Activated T-helper 17 cell treated with anti-CD3 and anti-CD28 coated beads, Interleukin-2, amount 50 U/mL, for 72 hours (primary cell): Measurements from ENCODE around the gene MAPKAPK3. TPM values are rescaled to one million over a fixed set of nuclear protein-coding genes. Genes with fewer than 3 reads are reported as not detected.
"Not testable (repeated sequence)": the region's sequence is repeated elsewhere in the genome, so short reads cannot be mapped to it uniquely, and the experiment has no call there.

Experiments used
- ATAC-seq: fragments of 150-1000 bp; cut with Tn5 transposase; replicated peaks from 2 replicates; pipeline ENCODE4 v1.10.0; 2021; ENCODE audit warnings: mild to moderate bottlenecking, moderate library complexity
- H3K27ac Mint-ChIP-seq: one replicate; pipeline ENCODE4 v1.8.0; 2022; ENCODE audit warnings: mixed read lengths
- H3K27me3 Mint-ChIP-seq: one replicate; pipeline ENCODE4 v1.8.0; 2022; ENCODE audit warnings: mixed read lengths
- H3K36me3 Mint-ChIP-seq: one replicate; pipeline ENCODE4 v1.8.0; 2022; ENCODE audit warnings: low read depth, mild to moderate bottlenecking, mixed read lengths
- H3K4me1 Mint-ChIP-seq: one replicate; pipeline ENCODE4 v1.8.0; 2022; ENCODE audit warnings: mixed read lengths
- H3K4me3 Mint-ChIP-seq: one replicate; pipeline ENCODE4 v1.8.0; 2022; ENCODE audit warnings: mild to moderate bottlenecking, mixed read lengths
- H3K9me3 Mint-ChIP-seq: one replicate; pipeline ENCODE4 v1.8.0; 2022; ENCODE audit warnings: mixed read lengths
- total RNA-seq, 2 donors: library from RNA; stranded (reverse); gene quantifications; one replicate each; pipeline ENCODE4 v1.2.3, GENCODE V29; 2022

The MAPKAPK3 gene
- total RNA-seq, 2 donors from 2014 or later = 99.8 to 131 TPM

GRCh38 chr3:50657816-50658215 is 40.9 kb downstream of the MAPKAPK3 start:
- H3K4me1 Mint-ChIP-seq = peaks cover 12% of the 10 kb centered on the region
- peak overlapping the region; percentile 10 for H3K27ac Mint-ChIP-seq
- no peaks in the 10 kb centered on the region for H3K27me3 Mint-ChIP-seq
- no peaks in the 10 kb centered on the region for H3K9me3 Mint-ChIP-seq
- H3K4me3 Mint-ChIP-seq = no peak overlapping the region
- no peak for ATAC-seq
- no peaks in the 10 kb centered on the region for H3K36me3 Mint-ChIP-seq

GRCh38 chr3:50658416-50658815 is 41.5 kb downstream of the MAPKAPK3 start:
- Mint-ChIP-seq H3K36me3 (no peaks in the 10 kb centered on the region), H3K4me1 (peaks cover 12% of the 10 kb centered on the region), H3K27me3 (no peaks in the 10 kb centered on the region), H3K4me3 (no peak overlapping the region), H3K27ac (peak overlapping the region; percentile 10), H3K9me3 (no peaks in the 10 kb centered on the region)
- ATAC-seq = no peak

GRCh38 chr3:50658831-50659230 is 41.9 kb downstream of the MAPKAPK3 start:
- Mint-ChIP-seq H3K27ac (no peak overlapping the region), H3K9me3 (no peaks in the 10 kb centered on the region), H3K4me1 (peaks cover 12% of the 10 kb centered on the region), H3K4me3 (no peak overlapping the region), H3K27me3 (no peaks in the 10 kb centered on the region), H3K36me3 (no peaks in the 10 kb centered on the region)
- no peak for ATAC-seq

- Mint-ChIP-seq H3K4me3 (no peak overlapping the region), H3K4me1 (peaks cover 9% of the 10 kb centered on the region), H3K27ac (no peak overlapping the region), H3K27me3 (no peaks in the 10 kb centered on the region), H3K36me3 (no peaks in the 10 kb centered on the region), H3K9me3 (no peaks in the 10 kb centered on the region)
- ATAC-seq = no peak
Measured at GRCh38 chr3:50660386-50660785, 43.4 kb downstream of the MAPKAPK3 start.

GRCh38 chr3:50661321-50661837 is 44.4 kb downstream of the MAPKAPK3 start:
- Mint-ChIP-seq H3K9me3 (no peaks in the 10 kb centered on the region), H3K36me3 (no peaks in the 10 kb centered on the region), H3K27ac (peak overlapping the region; percentile 2), H3K27me3 (no peaks in the 10 kb centered on the region), H3K4me1 (peaks cover 11% of the 10 kb centered on the region), H3K4me3 (no peak overlapping the region)
- ATAC-seq = no peak

GRCh38 chr3:50662408-50662807 is 45.5 kb downstream of the MAPKAPK3 start:
- H3K9me3 Mint-ChIP-seq = no peaks in the 10 kb centered on the region
- no peak for ATAC-seq

GRCh38 chr3:50665081-50665840 is 48.3 kb downstream of the MAPKAPK3 start:
- H3K4me3 Mint-ChIP-seq = peak overlapping the region; percentile 58

More at GRCh38 chr3:50662408-50662807, 45.5 kb downstream of the MAPKAPK3 start:
- H3K4me1 Mint-ChIP-seq = peaks cover 11% of the 10 kb centered on the region
- no peak overlapping the region for H3K4me3 Mint-ChIP-seq
- peak overlapping the region; percentile 11 for H3K27ac Mint-ChIP-seq
- H3K36me3 Mint-ChIP-seq = no peaks in the 10 kb centered on the region
- H3K27me3 Mint-ChIP-seq = no peaks in the 10 kb centered on the region

GRCh38 chr3:50665841-50666115 is 48.8 kb downstream of the MAPKAPK3 start:
- H3K27ac Mint-ChIP-seq = peak overlapping the region; percentile 88
- not testable (repeated sequence) for H3K36me3 Mint-ChIP-seq, H3K9me3 Mint-ChIP-seq, ATAC-seq, H3K27me3 Mint-ChIP-seq
- H3K4me3 Mint-ChIP-seq = peak overlapping the region; percentile 58
- peaks cover 11% of the 10 kb centered on the region for H3K4me1 Mint-ChIP-seq

More at GRCh38 chr3:50665081-50665840, 48.3 kb downstream of the MAPKAPK3 start:
- Mint-ChIP-seq H3K9me3 (no peaks in the 10 kb centered on the region), H3K27me3 (no peaks in the 10 kb centered on the region), H3K4me1 (peaks cover 11% of the 10 kb centered on the region), H3K36me3 (no peaks in the 10 kb centered on the region), H3K27ac (peak overlapping the region; percentile 88)
- ATAC-seq = peak; percentile 89

- Mint-ChIP-seq H3K4me1 (peaks cover 11% of the 10 kb centered on the region), H3K36me3 (no peaks in the 10 kb centered on the region), H3K9me3 (no peaks in the 10 kb centered on the region), H3K27ac (no peak overlapping the region), H3K27me3 (no peaks in the 10 kb centered on the region), H3K4me3 (peak overlapping the region; percentile 9)
- ATAC-seq = peak; percentile 54
Measured at GRCh38 chr3:50666837-50667236, 49.9 kb downstream of the MAPKAPK3 start.

GRCh38 chr3:50671331-50671730 is 54.4 kb downstream of the MAPKAPK3 start:
- peaks cover 6% of the 10 kb centered on the region for H3K27me3 Mint-ChIP-seq
- H3K4me1 Mint-ChIP-seq = peaks cover 5% of the 10 kb centered on the region
- H3K9me3 Mint-ChIP-seq = no peaks in the 10 kb centered on the region
- ATAC-seq = no peak
- no peaks in the 10 kb centered on the region for H3K36me3 Mint-ChIP-seq
- H3K27ac Mint-ChIP-seq = no peak overlapping the region
- H3K4me3 Mint-ChIP-seq = no peak overlapping the region

- Mint-ChIP-seq H3K36me3 (no peaks in the 10 kb centered on the region), H3K4me1 (peaks cover 5% of the 10 kb centered on the region), H3K4me3 (no peak overlapping the region), H3K27me3 (peaks cover 8% of the 10 kb centered on the region), H3K9me3 (no peaks in the 10 kb centered on the region), H3K27ac (no peak overlapping the region)
- no peak for ATAC-seq
Measured at GRCh38 chr3:50672656-50673055, 55.7 kb downstream of the MAPKAPK3 start.

GRCh38 chr3:50673931-50674330 is 57.0 kb downstream of the MAPKAPK3 start:
- Mint-ChIP-seq H3K36me3 (no peaks in the 10 kb centered on the region), H3K27ac (peak overlapping the region; percentile 15), H3K9me3 (no peaks in the 10 kb centered on the region), H3K4me1 (peaks cover 5% of the 10 kb centered on the region), H3K27me3 (peaks cover 8% of the 10 kb centered on the region), H3K4me3 (peak overlapping the region; percentile 65)
- ATAC-seq = no peak

- no peaks in the 10 kb centered on the region for H3K36me3 Mint-ChIP-seq
- peaks cover 8% of the 10 kb centered on the region for H3K27me3 Mint-ChIP-seq
- no peaks in the 10 kb centered on the region for H3K9me3 Mint-ChIP-seq
- H3K4me1 Mint-ChIP-seq = peaks cover 5% of the 10 kb centered on the region
- peak within 1 kb of the TSS; percentile 15 for H3K27ac Mint-ChIP-seq
- peak within 1 kb of the TSS; percentile 67 for H3K4me3 Mint-ChIP-seq
- peak; percentile 89 for ATAC-seq
Measured at GRCh38 chr3:50674349-50675178, 57.6 kb downstream of the MAPKAPK3 start, which contains the start of gene DOCK3. Gene DOCK3 (plus strand): TSS chr3:50674927. CDS start chr3:50675264, 337 bp downstream.

GRCh38 chr3:50675179-50676030 is 58.5 kb downstream of the MAPKAPK3 start:
- H3K9me3 Mint-ChIP-seq = no peaks in the 10 kb centered on the region
- peaks cover 5% of the 10 kb centered on the region for H3K4me1 Mint-ChIP-seq
- H3K36me3 Mint-ChIP-seq = no peaks in the 10 kb centered on the region
- ATAC-seq = peak; percentile 82
- H3K4me3 Mint-ChIP-seq = peak overlapping the region; percentile 67
- peaks cover 8% of the 10 kb centered on the region for H3K27me3 Mint-ChIP-seq
- H3K27ac Mint-ChIP-seq = no peak overlapping the region
